Activated T-helper 17 cell treated with anti-CD3 and anti-CD28 coated beads, Interleukin-2, amount 50 U/mL, for 72 hours (primary cell): ENCODE measurements around the gene KTI12. TPM values are rescaled to one million over a fixed set of nuclear protein-coding genes. Genes with fewer than 3 reads are reported as not detected.
"Not testable (repeated sequence)": the region's sequence is repeated elsewhere in the genome, so short reads cannot be mapped to it uniquely, and the experiment has no call there.

Experiments
- ATAC-seq: fragments of 150-1000 bp; cut with Tn5 transposase; replicated peaks from 2 replicates; pipeline ENCODE4 v1.10.0; 2021; ENCODE audit warnings: mild to moderate bottlenecking, moderate library complexity
- H3K27ac Mint-ChIP-seq: one replicate; pipeline ENCODE4 v1.8.0; 2022; ENCODE audit warnings: mixed read lengths
- H3K27me3 Mint-ChIP-seq: one replicate; pipeline ENCODE4 v1.8.0; 2022; ENCODE audit warnings: mixed read lengths
- H3K36me3 Mint-ChIP-seq: one replicate; pipeline ENCODE4 v1.8.0; 2022; ENCODE audit warnings: low read depth, mild to moderate bottlenecking, mixed read lengths
- H3K4me1 Mint-ChIP-seq: one replicate; pipeline ENCODE4 v1.8.0; 2022; ENCODE audit warnings: mixed read lengths
- H3K4me3 Mint-ChIP-seq: one replicate; pipeline ENCODE4 v1.8.0; 2022; ENCODE audit warnings: mild to moderate bottlenecking, mixed read lengths
- H3K9me3 Mint-ChIP-seq: one replicate; pipeline ENCODE4 v1.8.0; 2022; ENCODE audit warnings: mixed read lengths
- total RNA-seq, 2 donors: library from RNA; stranded (reverse); gene quantifications; one replicate each; pipeline ENCODE4 v1.2.3, GENCODE V29; 2022

KTI12 gene
- total RNA-seq, 2 donors from 2014 or later: 9.3 to 16.2 TPM

- Mint-ChIP-seq H3K27me3 (no peaks in the 10 kb centered on the region), H3K4me3 (peak within 1 kb of the TSS; percentile 100), H3K4me1 (peaks cover 27% of the 10 kb centered on the region), H3K36me3 (peaks cover 86% of the 10 kb centered on the region), H3K9me3 (no peaks in the 10 kb centered on the region), H3K27ac (peak within 1 kb of the TSS; percentile 98)
- ATAC-seq: peak; percentile 75
Observed at GRCh38 chr1:52055066-52055865, 21.7 kb upstream of the KTI12 start, which contains the start of gene TXNDC12. TXNDC12 (minus strand) TSS chr1:52055191; CDS start chr1:52055096, 95 bp downstream.

GRCh38 chr1:52054496-52055065, 21.0 kb upstream of the KTI12 start:
- peaks cover 27% of the 10 kb centered on the region for H3K4me1 Mint-ChIP-seq
- no peak for ATAC-seq

GRCh38 chr1:52053862-52054261, 20.3 kb upstream of the KTI12 start:
- H3K27ac Mint-ChIP-seq: peak overlapping the region; percentile 98
- peak overlapping the region; percentile 100 for H3K4me3 Mint-ChIP-seq
- H3K9me3 Mint-ChIP-seq: no peaks in the 10 kb centered on the region
- H3K4me1 Mint-ChIP-seq: peaks cover 24% of the 10 kb centered on the region
- no peak for ATAC-seq
- no peaks in the 10 kb centered on the region for H3K27me3 Mint-ChIP-seq
- H3K36me3 Mint-ChIP-seq: peaks cover 76% of the 10 kb centered on the region

More at GRCh38 chr1:52054496-52055065, 21.0 kb upstream of the KTI12 start:
- peak overlapping the region; percentile 98 for H3K27ac Mint-ChIP-seq
- H3K36me3 Mint-ChIP-seq: peaks cover 83% of the 10 kb centered on the region
- H3K4me3 Mint-ChIP-seq: peak overlapping the region; percentile 100
- H3K27me3 Mint-ChIP-seq: no peaks in the 10 kb centered on the region
- H3K9me3 Mint-ChIP-seq: no peaks in the 10 kb centered on the region

GRCh38 chr1:52049337-52049736, 15.7 kb upstream of the KTI12 start:
- not testable (repeated sequence) for H3K4me3 Mint-ChIP-seq, H3K9me3 Mint-ChIP-seq, H3K27ac Mint-ChIP-seq, H3K27me3 Mint-ChIP-seq, ATAC-seq
- Mint-ChIP-seq H3K4me1 (peaks cover 23% of the 10 kb centered on the region), H3K36me3 (peaks cover 58% of the 10 kb centered on the region)

GRCh38 chr1:52045666-52046195, 12.1 kb upstream of the KTI12 start:
- Mint-ChIP-seq H3K36me3 (peaks cover 46% of the 10 kb centered on the region), H3K4me1 (peaks cover 13% of the 10 kb centered on the region)
- not testable (repeated sequence) for H3K4me3 Mint-ChIP-seq, ATAC-seq, H3K9me3 Mint-ChIP-seq, H3K27me3 Mint-ChIP-seq, H3K27ac Mint-ChIP-seq

GRCh38 chr1:52045236-52045635, 11.6 kb upstream of the KTI12 start:
- H3K4me3 Mint-ChIP-seq: no peak overlapping the region

GRCh38 chr1:52041551-52042185, 8.1 kb upstream of the KTI12 start:
- no peak overlapping the region for H3K4me3 Mint-ChIP-seq
- H3K27ac Mint-ChIP-seq: no peak overlapping the region
- H3K9me3 Mint-ChIP-seq: no peaks in the 10 kb centered on the region
- H3K36me3 Mint-ChIP-seq: peaks cover 70% of the 10 kb centered on the region
- peaks cover 9% of the 10 kb centered on the region for H3K4me1 Mint-ChIP-seq
- no peaks in the 10 kb centered on the region for H3K27me3 Mint-ChIP-seq
- ATAC-seq: no peak

More at GRCh38 chr1:52045236-52045635, 11.6 kb upstream of the KTI12 start:
- Mint-ChIP-seq H3K9me3 (no peaks in the 10 kb centered on the region), H3K27ac (no peak overlapping the region), H3K36me3 (peaks cover 46% of the 10 kb centered on the region), H3K27me3 (no peaks in the 10 kb centered on the region), H3K4me1 (peaks cover 13% of the 10 kb centered on the region)
- ATAC-seq: no peak

GRCh38 chr1:52037909-52038308, 4.3 kb upstream of the KTI12 start:
- peaks cover 6% of the 10 kb centered on the region for H3K4me1 Mint-ChIP-seq
- no peak for ATAC-seq
- H3K27me3 Mint-ChIP-seq: no peaks in the 10 kb centered on the region
- H3K36me3 Mint-ChIP-seq: peaks cover 70% of the 10 kb centered on the region
- no peaks in the 10 kb centered on the region for H3K9me3 Mint-ChIP-seq
- no peak overlapping the region for H3K4me3 Mint-ChIP-seq
- no peak overlapping the region for H3K27ac Mint-ChIP-seq

GRCh38 chr1:52037402-52037814, 3.8 kb upstream of the KTI12 start:
- Mint-ChIP-seq H3K36me3 (peaks cover 74% of the 10 kb centered on the region), H3K27me3 (no peaks in the 10 kb centered on the region), H3K9me3 (no peaks in the 10 kb centered on the region), H3K27ac (no peak overlapping the region), H3K4me3 (no peak overlapping the region), H3K4me1 (peaks cover 7% of the 10 kb centered on the region)
- no peak for ATAC-seq

GRCh38 chr1:52034050-52034384, 407 bp upstream of the KTI12 start:
- Mint-ChIP-seq H3K27me3 (no peaks in the 10 kb centered on the region), H3K4me1 (peaks cover 25% of the 10 kb centered on the region), H3K4me3 (peak overlapping the region; percentile 87), H3K27ac (peak overlapping the region; percentile 96), H3K36me3 (peaks cover 64% of the 10 kb centered on the region), H3K9me3 (no peaks in the 10 kb centered on the region)
- ATAC-seq: no peak

GRCh38 chr1:52032785-52033131, 852 bp downstream of the KTI12 start:
- ATAC-seq: peak; percentile 31
- no peaks in the 10 kb centered on the region for H3K27me3 Mint-ChIP-seq
- peak overlapping the region; percentile 87 for H3K4me3 Mint-ChIP-seq
- H3K27ac Mint-ChIP-seq: peak overlapping the region; percentile 96
- H3K4me1 Mint-ChIP-seq: peaks cover 25% of the 10 kb centered on the region
- no peaks in the 10 kb centered on the region for H3K9me3 Mint-ChIP-seq
- peaks cover 59% of the 10 kb centered on the region for H3K36me3 Mint-ChIP-seq

- H3K27me3 Mint-ChIP-seq: no peaks in the 10 kb centered on the region
- H3K27ac Mint-ChIP-seq: peak overlapping the region; percentile 96
- ATAC-seq: peak; percentile 13
- H3K4me3 Mint-ChIP-seq: peak overlapping the region; percentile 87
- H3K36me3 Mint-ChIP-seq: peaks cover 57% of the 10 kb centered on the region
- peaks cover 25% of the 10 kb centered on the region for H3K4me1 Mint-ChIP-seq
- no peaks in the 10 kb centered on the region for H3K9me3 Mint-ChIP-seq
Observed at GRCh38 chr1:52032124-52032784, 1.4 kb downstream of the KTI12 start.

- H3K9me3 Mint-ChIP-seq, H3K27ac Mint-ChIP-seq, ATAC-seq, H3K4me3 Mint-ChIP-seq, H3K27me3 Mint-ChIP-seq: not testable (repeated sequence)
- peaks cover 81% of the 10 kb centered on the region for H3K36me3 Mint-ChIP-seq
- peaks cover 21% of the 10 kb centered on the region for H3K4me1 Mint-ChIP-seq
Observed at GRCh38 chr1:52028839-52029238, 4.8 kb downstream of the KTI12 start.

- no peak overlapping the region for H3K27ac Mint-ChIP-seq
- peaks cover 81% of the 10 kb centered on the region for H3K36me3 Mint-ChIP-seq
- ATAC-seq: no peak
- no peaks in the 10 kb centered on the region for H3K9me3 Mint-ChIP-seq
- H3K4me3 Mint-ChIP-seq: no peak overlapping the region
- peaks cover 20% of the 10 kb centered on the region for H3K4me1 Mint-ChIP-seq
- no peaks in the 10 kb centered on the region for H3K27me3 Mint-ChIP-seq
Observed at GRCh38 chr1:52028328-52028727, 5.3 kb downstream of the KTI12 start.
